ENCODE results near the gene CHAD. TPM values are rescaled to one million over a fixed set of nuclear protein-coding genes. Genes with fewer than 3 reads are reported as not detected.

The CHAD gene
- total and polyA plus RNA-seq, 2 of the 13 experiments (the other 11 are each of a cell fraction or from before 2014, with no cell fraction given), result 1.4 TPM; not detected in 1

- TF ChIP-seq RERE (CRISPR knock-in tag; IDR thresholded peaks at IDR 0.05; ENCODE audit: low read depth), result peak; percentile 41; the same call in 1 of the 2 replicates
- TF ChIP-seq ZFP90 (CRISPR knock-in tag; IDR thresholded peaks at IDR 0.05; ENCODE audit: borderline replicate concordance), result no peak
- TF ChIP-seq RFX1 (IDR thresholded peaks at IDR 0.05), result no peak
- no peak for TF ChIP-seq TEAD2 (CRISPR knock-in tag; IDR thresholded peaks at IDR 0.05)
- peak; percentile 78 for TF ChIP-seq MAX (IDR thresholded peaks at IDR 0.05)
- TF ChIP-seq HNRNPL (IDR thresholded peaks at IDR 0.05; ENCODE audit: low read depth, low read length), result no peak
- TF ChIP-seq U2AF2 (IDR thresholded peaks at IDR 0.05; ENCODE audit: low read depth, low read length), result no peak
- no peak for TF ChIP-seq ZNF552 (CRISPR knock-in tag; IDR thresholded peaks at IDR 0.05; ENCODE audit: borderline replicate concordance)
- TF ChIP-seq ZNF780A (CRISPR knock-in tag; IDR thresholded peaks at IDR 0.05), result no peak
- 0 out of 2 replicates have a peak, but pooled peaks have one; percentile 38 for TF ChIP-seq PAX8 (CRISPR knock-in tag; IDR thresholded peaks at IDR 0.05; ENCODE audit: borderline replicate concordance)
- TF ChIP-seq BHLHE40 (IDR thresholded peaks at IDR 0.05; ENCODE audit: low read length), result no peak; the same call in 1 of the 2 replicates
- TF ChIP-seq ZNF772 (CRISPR knock-in tag; IDR thresholded peaks at IDR 0.05), result no peak
- no peak for TF ChIP-seq ZNF382 (CRISPR knock-in tag; IDR thresholded peaks at IDR 0.05; ENCODE audit: borderline replicate concordance)
- TF ChIP-seq STAT5B (CRISPR knock-in tag; IDR thresholded peaks at IDR 0.05), result 0 out of 2 replicates have a peak, but pooled peaks have one; percentile 24
- TF ChIP-seq AHR (CRISPR knock-in tag; IDR thresholded peaks at IDR 0.05), result no peak
- no peak for TF ChIP-seq MBD4 (IDR thresholded peaks at IDR 0.05; ENCODE audit: borderline replicate concordance, low read length)
- peak; percentile 32; the same call in 1 of the 2 replicates for TF ChIP-seq SIN3A (IDR thresholded peaks at IDR 0.05; ENCODE audit: borderline replicate concordance, low read depth, low read length)
- TF ChIP-seq CBX5 (CRISPR knock-in tag; IDR thresholded peaks at IDR 0.05; ENCODE audit: borderline replicate concordance), result no peak
- TF ChIP-seq MBNL3 (CRISPR knock-in tag; conservative IDR thresholded peaks at IDR 0.05), result no peak
- no peak for TF ChIP-seq SIX4 (CRISPR knock-in tag; IDR thresholded peaks at IDR 0.05)
- TF ChIP-seq ZBED4 (CRISPR knock-in tag; IDR thresholded peaks at IDR 0.05; ENCODE audit: borderline replicate concordance), result peak; percentile 78; the same call in 1 of the 2 replicates
These were observed 45.0 kb downstream of the CHAD start (continued) for GRCh38 chr17:50423553-50424159.
